ENCODE data around the gene DCANP1. TPM values are rescaled to one million over a fixed set of nuclear protein-coding genes. Genes with fewer than 3 reads are reported as not detected.

DCANP1 gene
- total RNA-seq, 2 experiments from 2014 or later: not detected

DNA sequence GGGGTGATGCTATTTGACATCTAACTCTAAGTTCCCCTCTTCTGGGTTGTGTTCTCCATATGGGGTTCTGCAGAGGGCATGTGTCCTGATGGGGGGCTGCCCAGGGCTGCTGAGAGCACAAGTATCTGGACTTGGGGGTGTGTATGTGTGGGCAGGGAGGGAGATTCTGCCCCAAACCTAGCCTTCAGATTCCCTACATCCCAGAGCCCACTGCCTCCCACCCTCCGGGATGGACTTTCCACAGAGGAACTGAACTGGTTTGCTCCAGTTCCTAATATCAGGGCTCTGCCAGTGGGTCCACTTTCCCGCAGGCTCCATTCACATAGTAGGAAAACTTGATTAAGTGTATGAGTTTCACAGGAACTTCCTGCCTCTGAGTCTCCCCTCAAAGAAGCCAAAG is 21.4 kb upstream of the DCANP1 start:
- peaks cover 32% of the 10 kb centered on the region for H3K27me3 Mint-ChIP-seq
- no peaks in the 10 kb centered on the region for H3K9me3 Mint-ChIP-seq
- no peaks in the 10 kb centered on the region for H3K36me3 Mint-ChIP-seq
- no peak for DNase-seq
- peaks cover 4% of the 10 kb centered on the region for H3K4me1 Mint-ChIP-seq
- no peak overlapping the region for H3K4me3 Mint-ChIP-seq
- H3K27ac Mint-ChIP-seq: no peak overlapping the region

DNA sequence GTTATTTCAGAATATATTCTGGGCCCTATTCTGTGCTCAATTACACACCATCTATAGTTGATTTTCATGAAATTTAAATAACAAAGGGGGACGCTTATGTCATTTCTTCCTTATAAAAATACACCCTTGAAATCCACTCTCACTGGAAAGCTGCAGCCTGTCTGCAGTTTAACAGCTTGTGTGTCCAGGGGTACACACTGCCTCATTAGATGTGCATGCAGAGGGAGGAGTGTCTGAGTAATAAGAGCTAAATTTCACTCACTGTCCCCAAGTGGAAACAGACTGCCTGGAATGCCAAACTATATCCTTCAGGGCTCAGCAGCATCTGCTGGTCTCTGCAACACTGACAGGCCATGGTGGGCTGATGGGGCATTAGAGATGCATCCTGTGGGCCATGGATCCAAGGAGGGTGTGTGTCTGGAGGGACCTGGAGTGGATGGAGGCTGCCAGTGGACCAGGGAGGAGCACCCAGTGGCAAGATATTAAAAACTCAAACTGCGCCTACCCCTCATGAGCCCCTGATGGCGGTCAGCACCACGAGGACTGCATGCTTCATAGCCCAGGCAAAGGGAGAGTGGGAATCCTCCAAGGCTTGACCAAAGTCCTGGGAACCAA is 20.8 kb upstream of the DCANP1 start:
- no peaks in the 10 kb centered on the region for H3K9me3 Mint-ChIP-seq
- H3K4me1 Mint-ChIP-seq: peaks cover 4% of the 10 kb centered on the region
- H3K4me3 Mint-ChIP-seq: no peak overlapping the region
- no peak for DNase-seq
- H3K36me3 Mint-ChIP-seq: no peaks in the 10 kb centered on the region
- no peak overlapping the region for H3K27ac Mint-ChIP-seq
- H3K27me3 Mint-ChIP-seq: peaks cover 32% of the 10 kb centered on the region

DNA sequence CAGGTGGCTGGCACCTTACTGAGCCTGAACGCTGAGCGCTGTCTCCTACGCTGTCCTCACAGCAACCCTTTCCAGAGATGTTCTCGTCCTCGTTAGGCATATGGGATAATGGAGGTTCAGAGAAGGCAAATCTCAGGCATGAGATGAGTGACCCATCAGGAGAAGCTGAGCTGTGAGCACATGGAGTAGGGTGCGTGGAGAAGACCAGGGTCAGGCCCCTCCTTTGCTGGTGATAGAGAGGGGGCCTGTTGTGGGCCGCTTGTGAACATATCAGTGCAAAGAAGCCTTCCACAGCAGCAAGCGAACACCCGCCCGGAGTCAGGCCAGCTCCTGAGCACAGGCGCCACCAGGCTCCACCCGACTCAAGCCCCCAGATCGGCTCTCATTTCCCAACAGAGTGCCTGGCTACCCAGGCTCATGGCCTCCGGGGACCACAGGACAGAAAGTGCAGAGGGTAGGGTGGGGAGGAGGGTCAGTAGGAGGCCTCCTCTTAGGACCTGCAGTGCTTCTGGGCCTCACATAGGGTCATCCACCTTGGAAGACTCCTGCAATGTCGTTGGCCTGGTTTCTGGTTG is 20.0 kb upstream of the DCANP1 start:
- H3K9me3 Mint-ChIP-seq: no peaks in the 10 kb centered on the region
- H3K27ac Mint-ChIP-seq: no peak overlapping the region
- no peaks in the 10 kb centered on the region for H3K36me3 Mint-ChIP-seq
- no peak overlapping the region for H3K4me3 Mint-ChIP-seq
- peaks cover 4% of the 10 kb centered on the region for H3K4me1 Mint-ChIP-seq
- no peak for DNase-seq
- H3K27me3 Mint-ChIP-seq: peaks cover 38% of the 10 kb centered on the region

DNA sequence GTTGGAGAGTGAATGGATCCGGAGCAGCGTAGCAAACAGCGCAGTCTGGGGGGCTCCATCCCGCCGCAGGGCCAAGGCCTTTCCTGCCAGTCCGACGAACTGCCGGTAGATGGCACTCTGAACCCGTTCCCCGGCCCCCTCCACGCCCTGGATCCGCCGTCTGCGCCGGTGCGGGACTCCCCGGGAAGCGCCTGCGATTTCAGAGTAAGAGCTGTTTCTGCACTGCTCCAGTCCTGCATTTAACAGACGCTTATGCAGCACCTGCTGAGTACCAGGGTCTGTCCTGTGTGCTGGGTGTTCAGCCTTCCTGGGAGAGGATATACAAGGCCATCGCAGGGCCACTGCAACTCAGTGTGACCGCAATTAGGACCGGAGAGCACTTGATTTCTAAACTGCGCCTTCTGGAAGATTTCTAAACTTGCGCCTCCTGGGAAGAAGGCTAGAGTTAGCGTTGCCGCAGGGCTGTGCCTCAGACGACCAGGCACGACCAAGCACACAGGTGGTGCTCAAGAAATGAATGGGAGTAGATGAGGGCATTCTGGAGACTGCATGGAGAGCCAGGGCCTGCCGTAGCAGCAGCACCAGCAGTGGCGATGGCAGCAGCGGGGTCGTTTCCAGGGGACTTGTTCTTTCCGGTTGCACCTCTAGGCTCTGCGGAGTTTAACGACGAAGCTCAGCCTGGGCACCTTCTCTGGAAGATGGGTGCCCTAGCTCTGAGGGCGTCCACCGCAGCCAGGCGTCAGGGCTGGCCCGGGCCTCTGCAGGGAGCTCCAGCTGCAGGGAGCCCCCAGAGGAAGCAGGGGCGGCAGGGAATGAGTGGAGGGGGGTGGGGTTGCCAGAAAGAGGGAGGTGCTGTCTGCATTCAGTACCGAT is 19.3 kb upstream of the DCANP1 start:
- Mint-ChIP-seq H3K4me3 (peak overlapping the region; percentile 62), H3K27me3 (peaks cover 38% of the 10 kb centered on the region), H3K9me3 (no peaks in the 10 kb centered on the region), H3K27ac (no peak overlapping the region), H3K4me1 (peaks cover 4% of the 10 kb centered on the region), H3K36me3 (no peaks in the 10 kb centered on the region)
- peak; percentile 80 for DNase-seq

DNA sequence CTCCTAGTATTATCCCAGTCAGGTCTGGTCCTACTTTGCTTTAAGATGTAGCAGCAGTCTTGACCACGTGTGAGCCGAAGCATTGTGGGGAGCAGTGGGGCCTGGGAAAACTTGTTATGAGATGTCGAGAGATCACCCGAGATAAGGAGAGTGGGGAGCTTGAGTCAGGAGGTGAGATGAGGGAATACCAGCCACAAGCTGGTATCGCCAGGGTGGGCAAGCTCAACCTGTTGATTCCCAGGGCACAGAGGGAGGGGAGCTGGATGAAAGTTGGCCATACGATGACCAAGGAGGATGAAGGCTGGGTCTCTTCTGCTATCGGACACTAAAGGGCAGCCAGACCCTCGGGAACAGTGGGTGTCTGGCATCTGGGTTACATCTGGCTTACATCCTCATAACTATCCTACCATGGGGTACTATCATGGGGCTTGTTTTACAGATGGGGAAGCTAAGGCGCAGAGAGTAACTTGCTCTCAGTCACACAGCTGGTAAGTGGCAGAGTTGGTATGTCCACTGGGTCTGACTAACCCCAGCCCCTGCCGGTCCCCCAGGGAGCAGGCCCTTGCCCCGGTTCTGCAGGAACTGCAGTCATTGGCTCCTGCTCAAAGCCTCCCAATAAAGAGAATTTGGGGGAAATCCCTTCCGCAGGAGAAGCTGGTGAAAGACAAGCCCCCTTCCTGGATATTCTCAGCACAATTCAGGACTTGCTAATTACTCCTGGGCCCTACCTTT is 18.4 kb upstream of the DCANP1 start:
- DNase-seq: no peak

DNA sequence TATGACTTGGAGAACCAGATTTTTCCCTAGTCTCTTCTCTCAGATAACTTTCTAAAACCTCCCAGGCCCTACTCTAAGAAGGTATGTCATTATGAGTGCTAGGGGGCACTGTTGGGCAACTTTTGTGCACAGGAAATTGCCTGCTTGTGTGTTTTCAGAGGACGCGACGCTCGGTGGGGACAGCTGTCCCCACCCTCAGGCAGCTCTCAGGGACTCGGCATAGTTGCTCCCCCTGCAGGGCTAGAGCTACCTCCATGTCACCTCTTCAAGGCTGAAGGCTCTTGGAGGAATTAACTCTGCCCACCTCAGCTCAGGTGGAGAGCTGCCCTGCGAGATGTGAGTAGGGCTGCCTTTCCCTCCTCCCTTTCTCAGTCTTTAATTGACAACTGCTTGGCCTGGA is 15.2 kb upstream of the DCANP1 start:
- Mint-ChIP-seq H3K4me3 (no peak overlapping the region), H3K4me1 (peaks cover 4% of the 10 kb centered on the region), H3K36me3 (no peaks in the 10 kb centered on the region), H3K9me3 (no peaks in the 10 kb centered on the region), H3K27me3 (peaks cover 28% of the 10 kb centered on the region), H3K27ac (no peak overlapping the region)
- DNase-seq: peak; percentile 64

More for the DNA sequence above, 18.4 kb upstream of the DCANP1 start:
- H3K27me3 Mint-ChIP-seq: peaks cover 38% of the 10 kb centered on the region
- no peaks in the 10 kb centered on the region for H3K9me3 Mint-ChIP-seq
- H3K36me3 Mint-ChIP-seq: no peaks in the 10 kb centered on the region
- no peak overlapping the region for H3K4me3 Mint-ChIP-seq
- H3K27ac Mint-ChIP-seq: no peak overlapping the region
- H3K4me1 Mint-ChIP-seq: peaks cover 4% of the 10 kb centered on the region

DNA sequence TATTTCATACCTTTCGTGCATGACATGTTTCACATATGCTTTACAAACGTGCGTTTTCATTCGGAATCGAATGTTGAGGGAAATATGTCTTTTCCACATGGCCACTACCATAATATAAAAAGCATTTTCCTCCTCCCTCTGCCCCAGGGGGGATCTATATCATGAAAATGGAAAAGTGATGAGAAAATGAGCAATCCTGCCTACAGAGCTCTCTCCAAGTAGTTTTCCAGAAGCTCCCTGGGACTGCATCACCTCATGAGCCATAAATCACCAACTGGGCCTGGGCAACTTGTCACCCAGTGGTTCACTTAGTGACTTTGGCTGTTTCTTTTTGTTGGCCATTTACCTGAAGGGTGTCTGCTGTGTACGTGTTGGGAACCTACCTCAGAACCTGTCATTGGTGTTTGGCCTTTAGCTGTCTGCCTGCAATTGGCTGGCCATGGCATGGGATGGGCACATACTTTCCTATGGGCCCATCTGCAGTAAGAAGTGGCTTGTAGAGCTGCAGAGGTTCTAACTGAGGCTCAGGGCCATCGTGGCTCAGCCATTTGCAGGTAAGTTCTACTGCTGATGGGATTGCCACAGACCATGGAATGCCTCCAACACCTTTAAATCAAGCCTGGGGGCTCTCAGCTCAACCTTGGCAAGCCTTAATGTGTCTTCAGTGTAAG is 14.5 kb upstream of the DCANP1 start:
- no peaks in the 10 kb centered on the region for H3K9me3 Mint-ChIP-seq
- H3K36me3 Mint-ChIP-seq: no peaks in the 10 kb centered on the region
- H3K27me3 Mint-ChIP-seq: peaks cover 24% of the 10 kb centered on the region
- no peak overlapping the region for H3K27ac Mint-ChIP-seq
- H3K4me3 Mint-ChIP-seq: no peak overlapping the region
- DNase-seq: no peak
- peaks cover 4% of the 10 kb centered on the region for H3K4me1 Mint-ChIP-seq

DNA sequence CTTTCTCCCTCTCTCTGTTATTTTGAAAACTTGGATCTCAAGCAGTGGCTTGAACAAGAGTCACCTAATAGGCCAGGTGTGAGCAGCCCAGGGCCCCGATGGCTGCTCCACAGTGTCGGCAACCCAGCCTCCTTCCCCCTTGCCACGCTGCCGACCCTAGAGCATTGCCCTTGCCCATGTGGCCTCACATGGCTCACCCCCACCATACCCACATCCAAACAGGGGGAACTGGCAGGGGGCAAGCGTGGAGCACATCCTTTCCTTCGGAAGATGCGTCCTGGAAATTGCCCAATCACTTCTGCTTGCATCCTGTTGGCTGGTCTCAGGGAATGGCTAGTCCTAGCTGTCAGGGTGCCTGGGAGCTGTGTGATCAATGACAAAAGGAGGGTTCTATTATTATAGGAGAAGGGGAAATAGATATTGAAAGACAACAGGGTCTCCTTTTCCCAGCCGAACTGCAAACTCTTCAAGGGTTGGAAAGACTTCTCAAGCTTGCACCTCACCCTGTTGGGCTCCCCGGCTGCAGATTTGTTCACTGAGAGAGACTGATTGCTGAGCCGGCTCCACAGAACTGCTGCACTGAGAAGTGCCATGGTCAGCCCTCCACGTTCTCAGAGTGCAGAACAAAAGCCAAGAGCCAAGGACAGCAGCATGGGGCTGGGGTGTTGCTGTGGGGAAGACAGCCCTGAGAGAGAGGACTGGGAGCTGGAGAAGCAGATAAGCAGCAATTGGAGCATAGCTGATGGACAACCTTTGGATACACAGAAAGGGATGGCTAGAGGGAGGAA is 13.3 kb upstream of the DCANP1 start:
- Mint-ChIP-seq H3K4me1 (no peaks in the 10 kb centered on the region), H3K36me3 (no peaks in the 10 kb centered on the region), H3K27ac (no peak overlapping the region), H3K9me3 (no peaks in the 10 kb centered on the region), H3K27me3 (peaks cover 15% of the 10 kb centered on the region), H3K4me3 (no peak overlapping the region)
- no peak for DNase-seq

DNA sequence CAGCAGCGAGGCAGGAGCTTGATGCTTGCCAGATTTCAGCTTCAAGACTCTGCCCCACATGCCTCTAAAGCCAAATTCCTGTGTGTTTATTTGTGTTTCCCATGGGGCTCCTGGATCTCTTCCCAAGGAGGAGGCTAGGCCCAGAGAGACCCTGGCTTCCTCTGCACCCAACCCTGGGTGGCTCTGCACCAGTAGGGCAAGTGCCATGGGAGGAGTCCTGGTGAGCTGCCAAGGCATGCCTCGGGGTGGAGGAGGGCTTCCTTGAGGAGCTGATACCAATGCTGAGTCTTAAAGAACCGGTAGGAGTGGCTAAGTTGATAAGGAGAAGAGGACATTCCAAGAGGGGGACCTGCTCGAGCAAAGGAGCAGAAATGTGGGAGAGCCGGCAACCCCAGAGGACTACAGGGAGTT is 11.8 kb upstream of the DCANP1 start:
- Mint-ChIP-seq H3K27me3 (peaks cover 6% of the 10 kb centered on the region), H3K4me1 (no peaks in the 10 kb centered on the region), H3K4me3 (no peak overlapping the region), H3K36me3 (no peaks in the 10 kb centered on the region), H3K9me3 (no peaks in the 10 kb centered on the region), H3K27ac (no peak overlapping the region)
- no peak for DNase-seq

DNA sequence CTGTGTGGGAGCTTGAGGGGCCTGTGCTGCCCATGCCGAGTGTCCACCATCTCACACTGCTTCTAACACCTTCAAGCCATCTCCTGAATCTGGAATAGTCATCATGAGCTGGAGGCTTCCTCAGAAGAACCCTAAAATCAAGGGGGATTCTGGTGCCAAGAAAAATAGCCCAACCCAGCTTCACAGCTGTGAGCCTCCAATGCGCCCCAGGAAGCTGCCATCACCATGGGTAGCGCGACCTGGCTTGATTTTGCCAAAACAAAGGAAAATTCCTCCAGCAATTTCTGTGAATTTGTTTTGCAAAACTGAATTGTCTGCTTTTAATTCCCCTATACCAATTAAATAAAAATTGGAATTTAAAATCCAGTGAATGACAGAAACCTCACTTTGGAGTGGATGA is 11.2 kb upstream of the DCANP1 start:
- Mint-ChIP-seq H3K4me3 (no peak overlapping the region), H3K27ac (no peak overlapping the region), H3K27me3 (peaks cover 6% of the 10 kb centered on the region), H3K9me3 (no peaks in the 10 kb centered on the region), H3K4me1 (no peaks in the 10 kb centered on the region), H3K36me3 (no peaks in the 10 kb centered on the region)
- DNase-seq: no peak

DNA sequence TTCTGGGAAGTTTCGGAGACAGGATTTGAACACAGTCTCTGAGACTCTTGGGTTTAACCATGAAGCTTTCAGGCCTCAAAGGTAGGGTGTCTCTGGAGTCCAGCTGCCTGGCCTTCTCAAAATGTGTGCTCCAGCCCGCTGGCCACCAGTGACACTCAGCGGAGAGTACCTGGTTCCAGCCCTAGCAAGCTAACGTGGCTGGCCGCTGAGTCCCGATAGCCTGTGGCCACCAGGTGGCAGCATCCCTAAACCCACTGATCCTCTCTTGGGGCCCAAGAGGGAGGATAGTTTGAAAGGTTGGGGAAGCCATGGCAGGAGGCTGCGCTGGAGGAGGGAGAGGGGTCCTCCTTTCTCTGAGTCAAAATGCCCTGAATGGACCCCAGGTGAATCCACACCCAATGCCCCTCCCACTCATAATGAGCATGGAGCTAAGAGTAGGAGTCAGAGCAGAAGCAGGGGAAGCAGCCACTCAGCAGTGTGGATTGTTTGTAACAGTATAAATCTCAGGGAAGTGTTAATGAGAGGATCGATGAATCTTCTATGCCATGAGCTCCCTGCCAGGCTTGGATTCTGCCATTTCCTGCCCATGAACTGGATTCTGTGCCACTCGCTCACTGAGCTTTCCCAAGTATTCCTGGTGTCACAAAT is 10.4 kb upstream of the DCANP1 start:
- Mint-ChIP-seq H3K27ac (no peak overlapping the region), H3K9me3 (no peaks in the 10 kb centered on the region), H3K4me1 (no peaks in the 10 kb centered on the region), H3K27me3 (peaks cover 4% of the 10 kb centered on the region), H3K4me3 (no peak overlapping the region), H3K36me3 (no peaks in the 10 kb centered on the region)
- DNase-seq: peak; percentile 54

DNA sequence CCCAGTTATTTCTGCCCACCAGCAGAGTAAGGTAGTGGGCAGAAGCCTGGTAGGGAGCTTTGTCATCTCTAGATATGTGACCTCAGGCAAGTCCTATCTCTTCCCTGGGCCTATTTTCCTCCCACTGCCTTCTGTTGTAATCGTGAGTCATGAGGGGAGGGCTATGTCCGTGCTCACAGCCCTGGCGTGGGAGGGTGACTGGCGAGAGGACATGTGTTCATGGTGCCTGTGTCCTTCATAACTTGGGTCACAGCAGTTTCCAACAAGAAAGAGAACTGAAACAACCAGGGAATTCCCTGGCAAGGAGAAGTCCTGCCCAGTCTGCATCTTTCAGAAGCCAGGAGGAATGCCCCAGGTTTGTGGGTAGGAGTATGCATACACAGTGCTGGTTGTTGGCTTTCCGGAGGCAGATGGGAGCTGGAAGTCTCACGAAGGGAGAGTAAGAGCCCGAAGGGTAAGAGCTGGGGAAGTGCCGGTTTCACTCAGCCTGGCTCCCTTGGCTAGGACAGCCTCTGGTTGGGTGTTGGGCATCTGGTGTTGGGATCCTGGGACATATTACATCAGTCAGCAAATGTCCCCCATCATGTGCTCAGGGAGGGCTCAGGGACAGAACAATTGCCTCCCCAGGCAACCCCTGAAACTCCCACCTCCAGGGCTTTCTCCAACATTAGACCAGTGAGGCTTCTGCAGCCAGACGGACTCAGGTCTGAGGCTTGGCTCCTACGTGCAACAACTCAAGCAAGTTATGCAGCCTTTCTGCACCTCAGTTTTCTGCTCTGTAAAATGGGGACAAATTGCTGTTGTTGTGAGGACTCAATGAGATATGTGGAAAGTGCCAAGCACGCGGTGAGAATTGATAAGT is 9.3 kb upstream of the DCANP1 start:
- H3K4me3 Mint-ChIP-seq: no peak overlapping the region
- no peaks in the 10 kb centered on the region for H3K4me1 Mint-ChIP-seq
- no peaks in the 10 kb centered on the region for H3K36me3 Mint-ChIP-seq
- H3K27ac Mint-ChIP-seq: no peak overlapping the region
- H3K9me3 Mint-ChIP-seq: no peaks in the 10 kb centered on the region
- H3K27me3 Mint-ChIP-seq: no peaks in the 10 kb centered on the region
- peak; percentile 7 for DNase-seq

DNA sequence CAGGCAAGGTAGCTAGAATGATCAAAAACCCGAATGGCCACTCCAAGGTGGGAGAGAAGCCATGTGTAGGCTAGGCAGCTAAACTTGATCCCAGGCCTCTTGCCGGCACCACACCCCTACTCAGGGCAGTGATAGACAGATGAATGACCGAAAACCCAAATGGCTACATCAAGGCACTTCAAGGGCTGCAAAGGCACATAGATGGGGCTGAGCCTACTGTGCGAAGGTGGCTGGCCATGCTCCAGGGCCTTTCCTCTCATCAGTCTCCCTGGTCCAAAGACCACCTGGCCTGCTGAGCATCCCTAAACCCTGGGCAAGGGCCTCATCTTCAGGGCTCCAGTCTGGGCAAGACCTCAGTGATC is 8.7 kb upstream of the DCANP1 start:
- H3K9me3 Mint-ChIP-seq: no peaks in the 10 kb centered on the region
- DNase-seq: no peak
- no peaks in the 10 kb centered on the region for H3K36me3 Mint-ChIP-seq
- H3K4me1 Mint-ChIP-seq: no peaks in the 10 kb centered on the region
- H3K4me3 Mint-ChIP-seq: no peak overlapping the region
- H3K27me3 Mint-ChIP-seq: no peaks in the 10 kb centered on the region
- no peak overlapping the region for H3K27ac Mint-ChIP-seq
